HAP-1 (cell line): ENCODE data around the gene MRPL14.
"Not testable (repeated sequence)": the region's sequence is repeated elsewhere in the genome, so short reads cannot be mapped to it uniquely, and the experiment has no call there.

Experiments
- DNase-seq, 2 experiments: peaks; one replicate each; pipeline ENCODE4 v3.0.0-alpha.2; 2016 to 2020; ENCODE audit warnings: low spot score in 2 of 2
- H3K27me3 ChIP-seq: fragments of 250-450 bp; sonication (Bioruptor Pico); 2 replicates; pipeline ENCODE4 v1.5.1; 2020; ENCODE audit warnings: low read depth, mild to moderate bottlenecking, moderate library complexity
- H3K36me3 ChIP-seq: fragments of 250-450 bp; sonication (Bioruptor Pico); replicated peaks from 2 replicates; pipeline ENCODE4 v1.5.1; 2020; ENCODE audit warnings: mild to moderate bottlenecking
- H3K4me1 ChIP-seq: fragments of 250-450 bp; sonication (Bioruptor Pico); 2 replicates; pipeline ENCODE4 v1.5.1; 2020; ENCODE audit warnings: mild to moderate bottlenecking
- H3K4me3 ChIP-seq: fragments of 250-450 bp; sonication (Bioruptor Pico); 2 replicates; pipeline ENCODE4 v1.5.1; 2020; ENCODE audit warnings: mild to moderate bottlenecking, moderate library complexity
- H3K9me3 ChIP-seq: fragments of 250-450 bp; sonication (Bioruptor Pico); 2 replicates; pipeline ENCODE4 v1.5.1; 2020; ENCODE audit warnings: mild to moderate bottlenecking, moderate library complexity
- in situ Hi-C: fragments of 300-500 bp; cut with MboI; formaldehyde crosslinking; loops from 3 replicates; pipeline ENCODE4 v1.14.3; 2020; ENCODE audit warnings: low sequenced_read_pairs, inconsistent platforms, mixed read lengths

Gene MRPL14

GRCh38 chr6:44109212-44109611 is 18.0 kb downstream of the MRPL14 start:
- DNase-seq, result no peak
- peaks cover 73% of the 10 kb centered on the region for H3K36me3 ChIP-seq
- H3K27me3 ChIP-seq, result no peaks in the 10 kb centered on the region
- H3K9me3 ChIP-seq, result no peaks in the 10 kb centered on the region
- H3K4me3 ChIP-seq, result no peak overlapping the region
- H3K4me1 ChIP-seq, result no peaks in the 10 kb centered on the region
- in situ Hi-C loops, result no loop called here

- in situ Hi-C loops, result no loop called here
- H3K4me1 ChIP-seq, result no peaks in the 10 kb centered on the region
- no peaks in the 10 kb centered on the region for H3K9me3 ChIP-seq
- no peaks in the 10 kb centered on the region for H3K27me3 ChIP-seq
- no peak overlapping the region for H3K4me3 ChIP-seq
- peaks cover 73% of the 10 kb centered on the region for H3K36me3 ChIP-seq
- DNase-seq, result no peak
Measured at GRCh38 chr6:44108471-44108870, 18.8 kb downstream of the MRPL14 start.

- Histone ChIP-seq H3K4me3 (no peak overlapping the region), H3K36me3 (peaks cover 65% of the 10 kb centered on the region), H3K27me3 (no peaks in the 10 kb centered on the region), H3K9me3 (no peaks in the 10 kb centered on the region), H3K4me1 (no peaks in the 10 kb centered on the region)
- DNase-seq, result no peak
- in situ Hi-C loops, result no loop called here
Measured at GRCh38 chr6:44107017-44107416, 20.2 kb downstream of the MRPL14 start.

- no peaks in the 10 kb centered on the region for H3K27me3 ChIP-seq
- H3K36me3 ChIP-seq, result peaks cover 57% of the 10 kb centered on the region
- no peaks in the 10 kb centered on the region for H3K9me3 ChIP-seq
- DNase-seq, result no peak
- in situ Hi-C loops, result no loop called here
- H3K4me3 ChIP-seq, result no peak overlapping the region
- H3K4me1 ChIP-seq, result no peaks in the 10 kb centered on the region
Measured at GRCh38 chr6:44105993-44106740, 21.1 kb downstream of the MRPL14 start.

GRCh38 chr6:44105146-44105545 is 22.1 kb downstream of the MRPL14 start:
- no peak for DNase-seq
- no peaks in the 10 kb centered on the region for H3K4me1 ChIP-seq
- no peaks in the 10 kb centered on the region for H3K9me3 ChIP-seq
- peaks cover 49% of the 10 kb centered on the region for H3K36me3 ChIP-seq
- in situ Hi-C loops, result no loop called here
- no peak overlapping the region for H3K4me3 ChIP-seq
- no peaks in the 10 kb centered on the region for H3K27me3 ChIP-seq

GRCh38 chr6:44104481-44105021 is 22.7 kb downstream of the MRPL14 start:
- Histone ChIP-seq H3K4me3 (no peak overlapping the region), H3K27me3 (no peaks in the 10 kb centered on the region), H3K4me1 (no peaks in the 10 kb centered on the region), H3K36me3 (peaks cover 43% of the 10 kb centered on the region), H3K9me3 (no peaks in the 10 kb centered on the region)
- DNase-seq, result no peak
- in situ Hi-C loops, result no loop called here

GRCh38 chr6:44102527-44102926 is 24.7 kb downstream of the MRPL14 start:
- DNase-seq, result no peak
- H3K9me3 ChIP-seq, result no peaks in the 10 kb centered on the region
- H3K4me1 ChIP-seq, result no peaks in the 10 kb centered on the region
- in situ Hi-C loops, result no loop called here
- H3K4me3 ChIP-seq, result no peak overlapping the region
- H3K27me3 ChIP-seq, result no peaks in the 10 kb centered on the region
- H3K36me3 ChIP-seq, result peaks cover 28% of the 10 kb centered on the region

GRCh38 chr6:44101832-44102231 is 25.4 kb downstream of the MRPL14 start:
- Histone ChIP-seq H3K36me3 (peaks cover 28% of the 10 kb centered on the region), H3K9me3 (no peaks in the 10 kb centered on the region), H3K4me3 (no peak overlapping the region), H3K4me1 (no peaks in the 10 kb centered on the region), H3K27me3 (no peaks in the 10 kb centered on the region)
- in situ Hi-C loops, result no loop called here
- DNase-seq, result no peak

GRCh38 chr6:44100088-44100550 is 27.1 kb downstream of the MRPL14 start:
- H3K27me3 ChIP-seq, result no peaks in the 10 kb centered on the region
- no peak overlapping the region for H3K4me3 ChIP-seq
- no peaks in the 10 kb centered on the region for H3K4me1 ChIP-seq
- in situ Hi-C loops, result no loop called here
- H3K9me3 ChIP-seq, result no peaks in the 10 kb centered on the region
- peak; percentile 15 to 38 for DNase-seq
- H3K36me3 ChIP-seq, result peaks cover 18% of the 10 kb centered on the region

GRCh38 chr6:44099192-44099591 is 28.1 kb downstream of the MRPL14 start:
- H3K4me3 ChIP-seq, result no peak overlapping the region
- no peaks in the 10 kb centered on the region for H3K27me3 ChIP-seq
- peaks cover 8% of the 10 kb centered on the region for H3K36me3 ChIP-seq
- in situ Hi-C loops, result loop anchor here (25.0 kb wide), 1 partner anchor 437 kb away; no protein-coding TSS in a partner anchor
- no peaks in the 10 kb centered on the region for H3K9me3 ChIP-seq
- H3K4me1 ChIP-seq, result no peaks in the 10 kb centered on the region
- no peak for DNase-seq

GRCh38 chr6:44097782-44098317 is 29.4 kb downstream of the MRPL14 start:
- no peak for DNase-seq
- in situ Hi-C loops, result loop anchor here (25.0 kb wide), 1 partner anchor 436 kb away; no protein-coding TSS in a partner anchor

GRCh38 chr6:44096612-44097011 is 30.6 kb downstream of the MRPL14 start:
- in situ Hi-C loops, result loop anchor here (25.0 kb wide), 1 partner anchor 434 kb away; no protein-coding TSS in a partner anchor

More at GRCh38 chr6:44097782-44098317, 29.4 kb downstream of the MRPL14 start:
- Histone ChIP-seq H3K9me3 (no peaks in the 10 kb centered on the region), H3K4me3 (no peak overlapping the region), H3K36me3 (no peaks in the 10 kb centered on the region), H3K4me1 (no peaks in the 10 kb centered on the region), H3K27me3 (no peaks in the 10 kb centered on the region)

GRCh38 chr6:44095243-44095623 is 32.0 kb downstream of the MRPL14 start:
- in situ Hi-C loops, result loop anchor here (25.0 kb wide), 1 partner anchor 433 kb away; no protein-coding TSS in a partner anchor
- not testable (repeated sequence) for DNase-seq, H3K27me3 ChIP-seq, H3K36me3 ChIP-seq, H3K4me3 ChIP-seq, H3K9me3 ChIP-seq, H3K4me1 ChIP-seq

More at GRCh38 chr6:44096612-44097011, 30.6 kb downstream of the MRPL14 start:
- no peaks in the 10 kb centered on the region for H3K36me3 ChIP-seq
- H3K9me3 ChIP-seq, result no peaks in the 10 kb centered on the region
- no peak overlapping the region for H3K4me3 ChIP-seq
- H3K4me1 ChIP-seq, result no peaks in the 10 kb centered on the region
- DNase-seq, result peak in 1 of 2 experiments; percentile 77
- H3K27me3 ChIP-seq, result no peaks in the 10 kb centered on the region
